HG02610 (cell line): ENCODE measurements around the gene BPIFA2.

Source experiments
- ATAC-seq: cut with Tn5 transposase; IDR thresholded peaks from one replicate; pipeline ENCODE4 v1.9.1; 2021; ENCODE audit warnings: mild to moderate bottlenecking, moderate library complexity; ENCODE audit not compliant: unreplicated experiment

The BPIFA2 gene

GRCh38 chr20:33191955-33192354 lies 24.0 kb downstream of the BPIFA2 start:
- no peak for ATAC-seq

- ATAC-seq = no peak
Measured at GRCh38 chr20:33192912-33193501, 25.0 kb downstream of the BPIFA2 start.

- no peak for ATAC-seq
Measured at GRCh38 chr20:33199026-33199425, 31.1 kb downstream of the BPIFA2 start.

- ATAC-seq = no peak
Measured at GRCh38 chr20:33202451-33202850, 34.5 kb downstream of the BPIFA2 start.

- ATAC-seq = no peak
Measured at GRCh38 chr20:33203444-33203843, 35.5 kb downstream of the BPIFA2 start.

GRCh38 chr20:33209789-33210188 lies 41.8 kb downstream of the BPIFA2 start:
- ATAC-seq = no peak

- ATAC-seq = no peak
Measured at GRCh38 chr20:33210371-33210770, 42.4 kb downstream of the BPIFA2 start.

- ATAC-seq = no peak
Measured at GRCh38 chr20:33211817-33212424, 44.0 kb downstream of the BPIFA2 start.

- no peak for ATAC-seq
Measured at GRCh38 chr20:33217052-33217451, 49.1 kb downstream of the BPIFA2 start, which contains the start of gene BPIFA3. Gene BPIFA3, plus strand, starts transcription at chr20:33217352. Its CDS starts 185 bp downstream, at chr20:33217537.

- no peak for ATAC-seq
Measured at GRCh38 chr20:33224399-33224798, 56.4 kb downstream of the BPIFA2 start.

- ATAC-seq = no peak
Measured at GRCh38 chr20:33229843-33230242, 61.9 kb downstream of the BPIFA2 start.
